NCI-H128 (cell line): ENCODE measurements around the gene MUC13.

Experiments used
- DNase-seq: peaks from one replicate; lab custom pipeline; 2025; ENCODE audit not compliant: unreplicated experiment; lab: John Stamatoyannopoulos, UW

Gene MUC13

DNA sequence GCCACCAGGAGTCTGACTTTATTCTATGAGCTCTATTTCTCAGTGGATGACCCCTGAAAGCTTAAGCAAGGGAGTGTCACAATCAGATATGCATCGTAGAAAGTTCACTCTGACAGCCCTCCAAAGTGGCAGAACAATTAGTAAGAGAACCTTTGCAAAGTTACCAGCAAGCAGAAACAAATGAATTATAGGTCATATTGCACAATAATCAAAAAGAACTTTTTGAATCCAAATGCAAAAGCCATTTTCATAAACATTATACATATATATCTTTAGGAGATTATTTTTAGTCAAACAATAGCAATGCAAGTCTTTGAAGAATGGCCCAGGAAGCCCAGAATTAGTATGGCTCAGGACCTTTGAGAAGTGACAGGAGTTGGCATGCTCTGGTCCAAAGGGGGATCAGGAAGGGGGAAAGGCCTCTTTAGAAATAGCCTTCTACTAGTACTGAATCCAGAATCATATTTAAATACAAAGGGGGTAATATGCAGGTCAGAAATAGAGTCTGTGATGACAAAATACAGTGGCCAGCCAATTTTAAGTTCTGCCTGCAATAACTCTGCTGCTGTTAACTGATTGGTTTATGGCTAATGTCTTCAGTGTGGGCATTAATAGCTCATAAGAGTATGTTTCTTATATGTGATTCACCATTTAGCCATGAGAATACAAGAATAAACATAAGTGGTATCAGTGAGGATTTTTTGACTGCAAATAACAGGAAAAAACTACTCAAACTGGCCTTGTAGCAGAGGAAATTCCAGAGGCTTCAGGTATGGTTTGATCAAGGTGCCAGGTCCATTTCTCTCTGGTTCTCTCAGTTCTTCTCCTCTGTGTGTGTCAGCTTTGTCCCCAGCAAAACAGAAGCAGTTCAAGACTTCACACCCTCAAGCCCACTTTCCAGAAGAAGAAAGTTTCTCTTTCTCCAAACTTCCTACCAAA, 30.4 kb downstream of the MUC13 start:
- DNase-seq, result no peak

DNA sequence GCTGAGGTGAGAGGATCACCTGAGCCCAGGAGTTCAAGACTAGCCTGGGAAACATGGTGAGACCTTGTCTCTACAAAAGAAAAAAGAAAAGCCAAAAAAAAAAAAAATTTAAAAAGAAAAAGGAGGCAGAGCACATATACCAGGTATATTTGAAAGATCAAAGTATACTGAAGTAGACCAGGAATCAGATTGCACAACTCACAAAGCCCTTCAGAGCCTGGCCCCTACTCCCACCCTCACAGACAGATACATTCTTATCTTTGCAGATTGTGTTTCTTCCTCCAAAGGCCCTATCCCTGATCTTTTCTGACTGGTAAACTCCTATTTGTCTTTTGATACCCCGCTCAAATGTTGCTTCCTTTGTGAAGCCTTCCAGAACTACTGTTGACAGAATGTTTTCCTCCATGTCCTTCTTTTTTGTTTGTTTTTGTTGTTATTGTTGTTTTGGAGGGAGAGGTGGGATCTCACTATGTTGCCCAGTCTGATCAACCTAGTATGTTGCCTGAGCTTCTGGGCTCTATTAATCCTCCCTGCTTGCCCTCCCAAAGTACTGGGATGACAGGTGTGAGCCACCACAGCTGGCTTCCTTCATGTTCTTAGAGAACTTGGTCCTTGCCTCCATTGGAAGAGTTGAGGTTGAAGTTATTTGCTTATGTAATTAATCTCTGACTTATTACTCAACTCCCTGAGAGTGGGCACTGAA, 37.6 kb downstream of the MUC13 start:
- no peak for DNase-seq

DNA sequence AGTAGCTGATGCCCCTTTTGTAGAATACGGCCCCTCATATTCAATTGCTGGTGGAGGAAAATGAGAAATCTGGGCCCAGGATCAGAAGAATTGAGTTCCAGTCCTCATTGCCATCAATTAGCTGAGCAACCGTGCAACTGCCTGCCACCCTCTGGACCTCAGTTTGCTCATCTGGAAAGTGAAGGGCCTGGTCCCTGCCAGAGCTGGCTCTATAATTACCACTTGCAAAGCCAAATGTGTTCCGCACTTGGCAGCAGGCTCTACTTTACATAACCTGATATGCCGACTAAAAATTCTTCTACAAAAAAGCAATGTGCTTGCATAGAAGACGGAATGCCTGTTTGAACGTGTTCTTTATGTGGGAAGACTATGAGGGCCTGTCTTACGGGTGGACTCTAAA, 38.8 kb downstream of the MUC13 start:
- DNase-seq, result no peak

GRCh38 chr3:124893526-124893925, 41.0 kb downstream of the MUC13 start:
- no peak for DNase-seq

DNA sequence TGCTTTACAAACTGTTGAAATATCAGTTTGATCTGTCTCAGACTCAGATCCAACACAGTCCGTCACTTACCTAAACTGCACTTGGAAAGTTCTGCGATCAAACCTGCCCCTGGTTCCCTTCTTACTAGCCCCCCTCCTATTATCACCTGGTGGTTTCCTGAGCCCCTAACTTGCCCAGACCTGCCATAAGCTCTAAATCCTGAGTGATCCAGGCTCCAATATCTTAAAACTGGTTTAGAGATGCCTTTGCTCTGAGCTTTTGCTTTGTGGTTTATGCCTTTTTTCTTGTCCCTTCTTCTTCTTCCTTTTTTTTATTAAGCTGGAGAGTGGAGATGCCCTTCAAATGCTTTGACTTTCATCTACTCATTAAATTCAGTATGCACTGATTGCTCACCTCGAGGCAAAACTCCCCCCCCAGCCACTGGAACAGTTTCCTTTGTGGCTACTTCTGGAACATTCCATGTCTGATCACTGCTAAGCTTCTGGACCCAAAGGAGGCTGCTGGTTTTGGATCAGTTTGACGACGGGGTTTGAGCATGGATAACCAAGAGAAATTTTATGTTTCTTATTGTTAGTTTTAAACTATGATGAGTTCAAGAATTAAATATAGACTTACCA, 43.9 kb downstream of the MUC13 start:
- DNase-seq, result no peak

- no peak for DNase-seq
Measured at GRCh38 chr3:124888482-124889441, 45.8 kb downstream of the MUC13 start.

DNA sequence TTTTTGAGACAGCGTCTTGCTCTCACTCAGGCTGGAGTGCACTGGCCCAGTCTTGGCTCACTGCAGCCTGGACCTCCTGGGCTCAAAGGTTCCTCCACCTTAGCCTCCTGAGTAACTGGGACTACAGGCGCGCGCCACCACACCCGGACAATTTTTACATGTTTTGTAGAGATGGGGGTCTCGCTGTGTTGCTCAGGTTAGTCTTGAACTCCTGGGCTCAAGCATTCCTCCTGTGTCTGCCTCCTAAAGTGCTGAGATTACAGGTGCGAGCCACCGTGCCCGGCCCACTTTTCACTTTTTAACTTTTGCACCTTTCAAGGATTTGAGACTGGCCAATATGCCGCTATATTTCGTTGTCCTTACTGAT, 46.6 kb downstream of the MUC13 start:
- no peak for DNase-seq

DNA sequence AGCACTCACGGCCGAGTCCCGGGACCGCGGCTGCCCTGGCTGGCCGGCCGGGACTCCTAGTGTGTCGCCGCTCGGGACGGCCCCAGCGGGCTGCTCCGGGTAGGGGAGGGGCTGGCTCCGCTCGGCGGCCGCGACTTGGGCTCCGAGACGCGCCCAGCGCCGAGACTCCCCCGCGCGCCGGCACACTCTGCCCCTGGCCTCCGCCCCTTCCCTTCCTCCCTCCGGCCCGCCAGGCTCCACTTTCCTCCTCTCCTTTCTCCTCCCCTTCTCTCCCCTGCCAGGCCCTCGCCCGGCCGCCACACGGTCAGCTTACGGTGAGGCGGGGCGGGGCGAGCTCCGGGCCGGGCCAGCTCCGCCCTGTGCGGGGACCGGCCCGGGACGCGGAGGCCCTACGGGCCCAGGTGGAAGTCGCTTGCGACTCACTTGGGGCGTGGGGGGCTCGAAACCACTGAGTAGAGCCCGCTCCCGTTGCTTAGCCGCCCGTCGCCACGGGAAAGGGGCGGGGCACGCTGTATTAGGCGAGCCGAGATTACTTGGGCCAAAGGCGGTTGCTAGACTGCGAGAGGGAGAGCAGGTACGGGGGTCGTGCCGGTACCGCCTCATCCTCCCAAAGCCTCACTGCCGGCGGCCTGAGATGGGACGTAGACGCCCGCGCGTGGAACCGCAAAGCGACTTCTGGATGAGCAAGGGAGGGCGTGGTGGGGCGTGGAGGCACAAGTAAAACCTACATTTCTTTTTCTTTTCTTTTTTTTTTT, 47.2 kb downstream of the MUC13 start, which contains the start of gene ITGB5:
Gene ITGB5, minus strand, starts transcription at position 189 of the 755 bp plus-strand sequence. CDS start 365 bp downstream, outside the sequence.
- DNase-seq, result no peak

DNA sequence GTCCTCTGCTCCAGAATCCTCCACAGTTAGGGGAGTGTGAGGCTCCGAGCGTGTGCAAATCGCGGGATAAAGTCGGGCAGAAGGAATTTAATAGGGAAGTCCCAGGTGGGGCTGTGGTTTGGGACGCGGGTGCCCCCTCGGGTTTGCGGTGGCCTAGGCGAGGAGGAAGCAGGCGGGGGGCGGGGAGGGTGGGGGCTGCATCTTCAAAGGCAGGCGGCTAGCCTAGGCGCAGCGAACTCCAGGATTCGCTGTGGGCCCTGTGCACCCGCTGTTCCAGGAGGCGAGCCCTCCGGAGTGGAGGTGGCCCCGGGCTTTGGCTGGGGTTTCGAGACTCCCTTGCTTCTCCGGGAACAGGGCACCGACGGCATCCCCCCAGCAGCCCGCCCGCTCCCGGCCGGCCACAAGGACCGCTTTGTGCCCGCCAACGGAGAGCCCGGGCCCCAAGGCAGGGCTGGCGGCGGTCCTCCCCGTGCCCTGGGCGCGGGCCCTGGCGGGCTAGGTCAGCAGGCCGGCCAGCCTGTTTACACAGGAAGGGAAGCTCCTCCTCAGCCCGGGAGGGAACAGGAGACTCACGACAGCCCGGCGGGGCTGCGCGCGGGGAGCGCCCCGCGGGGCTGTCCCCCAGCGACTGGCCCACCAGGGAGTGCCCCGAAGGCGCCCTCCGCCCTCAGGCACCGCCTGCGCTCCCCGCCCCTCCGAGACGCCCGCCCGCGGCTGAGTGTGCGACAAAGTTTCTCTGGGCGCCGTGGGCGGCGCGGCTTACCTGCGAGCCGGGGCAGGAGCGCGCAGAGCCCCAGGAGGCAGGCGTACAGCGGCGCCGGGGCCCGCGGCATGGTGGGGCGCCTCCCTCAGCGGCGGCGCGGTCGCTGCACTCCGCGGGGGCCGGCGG, 48.1 kb downstream of the MUC13 start:
- DNase-seq, result no peak

DNA sequence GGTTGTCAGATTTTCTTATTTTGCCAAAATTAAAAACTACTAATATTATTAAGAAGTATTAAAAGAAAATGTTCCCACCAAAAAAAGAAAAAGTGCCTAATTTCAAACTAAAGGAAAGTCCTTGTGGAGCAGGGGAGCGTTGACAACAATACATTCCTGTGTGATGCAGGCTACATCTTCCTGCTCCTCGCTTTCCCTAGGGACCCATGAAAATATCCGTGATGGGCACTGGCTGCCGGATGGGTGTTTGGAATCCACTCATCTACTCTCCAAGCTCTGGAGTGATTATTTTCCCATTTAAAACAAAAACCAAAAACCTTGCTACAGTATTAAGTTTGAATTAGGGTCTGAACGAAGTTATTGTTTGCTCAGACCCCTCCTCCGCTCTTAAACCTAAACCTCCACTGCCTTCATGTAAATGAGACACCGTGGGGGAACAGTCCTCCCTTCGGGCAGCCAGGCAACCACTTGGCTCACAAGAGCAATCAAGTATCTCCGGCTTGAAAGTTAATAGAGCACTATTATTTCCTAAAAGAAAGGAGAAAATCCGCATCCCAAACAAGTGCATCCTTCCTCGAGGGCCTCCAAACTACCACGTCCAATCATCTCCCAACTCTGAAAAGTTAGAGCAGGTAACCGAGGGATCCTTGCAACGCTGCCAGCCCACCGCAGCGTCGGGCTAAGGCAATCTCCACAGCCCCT, 48.9 kb downstream of the MUC13 start:
- no peak for DNase-seq

DNA sequence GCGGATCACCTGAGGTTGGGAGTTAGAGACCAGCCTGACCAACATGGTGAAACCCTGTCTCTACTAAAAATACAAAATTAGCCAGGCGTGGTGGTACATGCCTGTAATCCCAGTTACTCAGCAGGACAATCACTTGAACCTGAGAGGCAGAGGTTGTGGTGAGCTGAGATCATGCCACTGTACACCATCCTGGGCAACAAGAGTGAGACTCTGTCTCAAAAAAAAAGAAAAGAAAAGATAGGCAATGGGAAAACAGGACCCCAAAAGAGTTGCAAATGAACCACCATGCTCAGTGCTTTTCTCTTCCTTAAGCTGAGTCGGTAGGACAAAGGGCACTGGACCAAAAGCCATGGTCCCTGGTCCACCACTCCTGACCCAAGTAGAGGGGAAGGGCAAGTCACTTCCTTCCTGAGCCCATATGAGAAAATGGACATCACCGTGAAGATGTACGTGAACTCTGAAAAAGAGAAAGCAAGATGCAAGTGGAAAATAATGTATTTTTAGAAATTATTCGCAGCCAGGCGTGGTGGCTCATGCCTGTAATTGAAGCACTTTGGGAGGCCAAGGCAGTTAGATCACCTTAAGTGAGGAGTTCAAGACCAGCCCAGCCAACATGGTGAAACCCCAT, 50.0 kb downstream of the MUC13 start:
- DNase-seq, result no peak

DNA sequence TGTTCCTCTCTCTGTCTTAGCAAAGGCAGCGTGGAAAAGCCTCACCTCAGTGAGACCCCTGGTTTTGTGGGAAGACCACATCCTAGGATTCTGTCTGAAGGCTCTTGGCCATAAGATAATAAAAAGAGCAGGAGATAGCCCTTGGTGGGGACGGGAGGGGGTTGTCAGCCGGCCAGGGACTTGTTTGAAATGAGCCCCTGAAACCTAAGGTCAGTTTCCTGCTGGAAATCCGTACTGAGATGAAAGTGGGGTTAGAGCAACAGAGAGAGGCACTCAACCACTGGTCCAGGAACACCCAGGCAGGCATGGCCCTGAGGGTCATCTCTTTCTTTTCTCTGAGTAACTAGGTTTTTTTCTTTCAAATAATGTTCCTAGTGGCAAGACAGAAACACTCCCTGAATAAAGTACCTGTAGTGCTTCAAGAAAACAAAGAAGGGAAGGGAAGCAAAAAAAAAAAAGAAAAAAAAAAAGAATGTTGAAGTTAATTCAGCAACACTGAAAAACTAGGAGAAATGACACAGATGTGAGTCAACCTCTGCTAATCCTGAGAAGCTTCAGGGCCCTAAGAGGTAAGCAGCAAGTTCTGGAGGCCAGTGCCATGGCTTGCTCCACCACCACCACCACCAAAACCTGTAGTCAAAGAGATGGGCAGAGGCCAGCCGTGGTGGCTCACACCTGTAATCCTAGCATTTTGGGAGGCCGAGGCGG, 50.6 kb downstream of the MUC13 start:
- no peak for DNase-seq

- no peak for DNase-seq
Measured at GRCh38 chr3:124882816-124883747, 51.5 kb downstream of the MUC13 start.

- DNase-seq, result no peak
Measured at GRCh38 chr3:124881976-124882697, 52.4 kb downstream of the MUC13 start.

GRCh38 chr3:124879337-124879680, 55.2 kb downstream of the MUC13 start:
- DNase-seq, result no peak
